NCI-H2196 (cell line): ENCODE data around the gene SLC17A2.

Experiments
- DNase-seq: peaks from one replicate; lab custom pipeline; 2025; ENCODE audit not compliant: unreplicated experiment; lab: John Stamatoyannopoulos, UW

Gene SLC17A2

DNA sequence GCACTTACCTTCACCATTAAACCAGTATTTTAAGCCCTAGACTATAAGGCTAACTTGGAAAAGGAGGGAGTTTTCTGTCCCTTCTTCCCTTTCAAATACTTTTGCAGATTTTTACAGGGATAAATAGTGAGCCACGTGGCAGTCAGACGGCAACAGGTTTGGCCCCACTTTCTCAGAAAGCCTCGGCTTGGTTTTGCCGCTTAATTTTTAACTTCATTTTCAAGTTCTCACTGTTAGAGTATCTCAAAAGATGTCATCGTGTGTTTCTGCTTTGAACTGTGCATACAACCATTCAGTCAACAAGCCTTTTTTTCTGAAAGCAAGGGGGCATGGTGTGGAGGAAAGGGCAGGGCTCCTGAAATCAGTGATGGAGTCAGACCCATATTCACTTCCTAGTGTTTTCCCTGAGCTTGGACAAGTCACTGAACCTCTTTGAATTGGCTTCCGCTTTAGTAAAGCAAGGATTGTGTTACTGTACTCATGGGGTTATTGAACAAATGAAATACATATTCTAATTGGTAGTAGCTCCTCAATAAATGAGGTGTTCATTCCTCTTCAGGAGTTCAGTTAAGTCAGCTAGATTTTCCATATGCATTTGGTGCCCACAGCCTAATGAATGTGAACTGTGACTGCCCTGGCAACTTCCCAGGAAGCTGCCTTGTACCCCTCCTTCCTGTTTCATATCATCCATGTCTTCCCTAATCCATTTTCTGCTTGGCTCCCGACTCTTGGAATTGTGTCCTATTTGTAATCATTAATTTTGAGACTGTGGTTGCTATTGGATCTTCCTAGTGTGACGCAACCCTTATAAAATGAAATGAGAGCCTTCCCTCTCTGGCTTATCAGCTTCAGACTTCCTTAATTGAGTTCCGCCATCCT is at the start of gene SLC17A2:
Gene SLC17A2 (minus strand): TSS at position 160 of the 879 bp plus-strand sequence. CDS start 4,895 bp downstream, outside the sequence.
- DNase-seq = no peak

GRCh38 chr6:25975923-25976560 is 45.6 kb upstream of the SLC17A2 start:
- no peak for DNase-seq

DNA sequence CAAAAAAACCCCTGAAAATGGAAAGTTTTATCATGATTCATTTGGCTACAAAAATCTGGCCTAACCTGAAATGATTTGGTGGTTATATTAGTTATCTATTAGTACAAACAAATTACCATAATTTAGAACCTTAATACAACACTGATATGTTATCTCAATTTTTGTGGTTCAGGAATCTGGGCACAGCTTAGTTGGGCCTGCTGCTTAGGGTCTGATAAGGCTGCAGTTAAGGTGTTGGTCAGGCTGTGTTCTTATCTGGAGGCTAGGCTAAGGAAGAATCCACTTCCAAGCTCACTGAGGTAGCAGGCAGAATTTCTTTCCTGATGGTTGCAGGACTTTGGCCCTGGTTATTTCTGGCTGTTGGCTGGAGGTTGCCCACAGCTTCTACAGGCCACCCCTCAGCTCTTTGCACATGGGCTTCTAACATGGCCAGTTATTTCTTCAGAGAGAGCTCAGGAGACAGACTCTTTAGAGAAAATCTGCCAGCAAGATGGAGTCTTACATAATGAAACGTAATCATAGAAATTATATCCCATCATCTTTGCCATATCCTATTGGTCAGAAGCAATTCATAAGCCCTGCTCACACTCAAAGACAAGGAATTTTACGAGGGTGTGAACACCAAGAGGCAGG is 43.5 kb upstream of the SLC17A2 start:
- no peak for DNase-seq

GRCh38 chr6:25972902-25973301 is 42.4 kb upstream of the SLC17A2 start:
- DNase-seq = no peak

GRCh38 chr6:25972128-25972527 is 41.6 kb upstream of the SLC17A2 start:
- DNase-seq = no peak

- DNase-seq = no peak
Measured at GRCh38 chr6:25971187-25971821, 40.8 kb upstream of the SLC17A2 start.

- no peak for DNase-seq
Measured at GRCh38 chr6:25968769-25969168, 38.3 kb upstream of the SLC17A2 start.

DNA sequence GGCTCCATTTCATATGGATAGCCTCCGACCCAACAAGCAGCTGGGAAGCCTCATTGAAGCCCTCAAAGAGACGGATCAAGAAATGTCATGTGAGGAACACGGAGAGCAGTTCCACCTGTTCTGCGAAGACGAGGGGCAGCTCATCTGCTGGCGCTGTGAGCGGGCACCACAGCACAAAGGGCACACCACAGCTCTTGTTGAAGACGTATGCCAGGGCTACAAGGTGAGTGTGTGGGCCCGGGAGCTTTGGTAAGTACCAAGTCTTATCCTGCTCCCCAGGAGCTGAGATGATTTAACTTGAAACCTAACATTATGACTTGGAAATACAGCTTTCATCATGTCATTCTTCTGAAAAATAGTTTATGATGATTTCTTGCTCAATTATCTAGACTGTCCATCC is 36.2 kb upstream of the SLC17A2 start:
- DNase-seq = no peak

DNA sequence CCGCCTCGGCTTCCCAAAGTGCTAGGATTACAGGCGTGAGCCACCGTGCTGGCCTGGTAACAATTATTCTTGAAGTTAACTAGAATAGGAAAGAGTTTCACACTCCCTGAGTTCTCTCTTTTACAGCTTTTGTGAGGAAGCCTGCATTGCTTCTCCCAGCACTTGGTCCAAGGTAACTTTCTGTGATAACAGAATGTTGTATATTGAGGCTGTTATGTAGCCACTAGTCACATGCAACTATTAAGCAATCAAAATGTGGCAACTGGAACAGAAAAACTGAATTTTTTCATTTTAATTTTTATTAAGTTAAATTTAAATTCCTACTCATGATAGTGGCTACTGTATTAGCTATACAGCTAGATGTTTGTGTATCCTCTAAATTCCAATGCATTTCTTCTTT is 34.6 kb upstream of the SLC17A2 start:
- no peak for DNase-seq

GRCh38 chr6:25963426-25964123 is 33.1 kb upstream of the SLC17A2 start:
- DNase-seq = no peak

DNA sequence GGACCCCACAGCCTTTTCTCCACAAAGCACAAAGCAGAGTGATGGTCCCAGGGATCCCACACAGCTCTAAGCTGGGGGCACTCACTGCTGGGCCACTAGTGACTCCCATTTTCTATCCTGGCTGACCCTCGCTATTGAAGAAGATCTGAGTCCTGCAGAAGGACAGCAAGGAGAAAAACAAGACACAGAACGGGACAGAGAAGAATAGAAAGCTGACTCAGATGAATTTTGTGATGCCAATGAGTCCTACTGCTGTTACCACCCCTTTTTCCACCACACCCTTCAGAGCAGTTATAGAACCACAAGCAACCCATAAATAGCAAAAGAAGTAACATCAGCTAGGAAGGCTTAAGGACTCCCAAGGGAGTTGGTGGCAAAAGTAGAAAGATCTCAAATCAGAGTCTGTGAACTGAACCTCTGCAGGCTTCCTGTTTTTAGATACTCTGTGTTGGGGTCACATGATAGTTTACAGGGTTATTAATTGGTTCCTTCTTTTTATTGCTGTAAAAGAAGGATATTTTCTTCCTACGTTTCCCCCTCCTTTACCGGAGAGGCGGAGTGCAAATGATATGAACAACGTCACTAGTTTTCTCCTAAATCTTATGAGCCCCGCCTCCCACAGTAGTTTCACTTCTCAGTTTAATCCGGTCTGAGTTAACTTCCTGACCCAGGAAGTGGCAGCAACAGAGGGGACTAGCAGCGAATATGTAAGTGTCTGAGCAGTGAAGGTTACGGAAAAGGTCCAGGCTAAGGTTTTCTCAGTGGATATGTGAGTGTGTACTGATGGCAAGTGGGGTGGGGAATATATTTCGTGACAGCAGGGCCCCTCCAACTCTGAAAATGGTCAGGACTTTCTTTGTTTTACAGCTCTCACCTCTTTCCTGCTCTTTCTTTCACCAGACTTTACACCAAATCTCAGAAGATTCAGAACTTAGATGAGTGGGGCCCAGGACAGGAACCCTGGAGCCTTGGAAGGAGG is 31.9 kb upstream of the SLC17A2 start, which contains the start of gene TRIM38:
Gene TRIM38 (plus strand): TSS at position 654 of the 979 bp plus-strand sequence. CDS start 3,721 bp downstream, outside the sequence.
- no peak for DNase-seq

DNA sequence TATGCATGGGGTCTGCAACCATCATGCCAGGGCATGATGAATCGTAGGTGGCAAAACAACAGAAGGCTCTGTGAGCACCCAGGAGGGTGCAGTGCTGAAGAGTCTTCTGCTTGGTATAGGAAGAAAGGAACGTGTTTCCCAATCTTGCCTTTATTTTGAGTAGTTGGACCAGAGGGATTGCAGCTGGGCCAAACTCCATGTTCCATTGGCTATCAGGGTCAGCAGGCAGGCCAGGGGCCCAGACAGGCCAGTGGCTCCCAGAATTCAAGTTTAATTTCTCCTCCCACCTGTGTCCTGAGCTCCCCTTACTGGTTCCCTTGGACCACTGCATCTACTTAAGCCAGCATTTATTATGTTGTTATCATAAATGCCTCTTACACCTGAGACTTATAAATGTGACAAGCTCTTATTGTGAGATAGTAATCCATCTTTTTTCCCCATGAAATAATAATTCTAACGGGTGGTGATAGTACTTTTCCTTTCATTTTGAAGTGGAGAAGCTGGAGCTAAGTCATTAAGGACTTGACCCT is 31.2 kb upstream of the SLC17A2 start:
- no peak for DNase-seq

DNA sequence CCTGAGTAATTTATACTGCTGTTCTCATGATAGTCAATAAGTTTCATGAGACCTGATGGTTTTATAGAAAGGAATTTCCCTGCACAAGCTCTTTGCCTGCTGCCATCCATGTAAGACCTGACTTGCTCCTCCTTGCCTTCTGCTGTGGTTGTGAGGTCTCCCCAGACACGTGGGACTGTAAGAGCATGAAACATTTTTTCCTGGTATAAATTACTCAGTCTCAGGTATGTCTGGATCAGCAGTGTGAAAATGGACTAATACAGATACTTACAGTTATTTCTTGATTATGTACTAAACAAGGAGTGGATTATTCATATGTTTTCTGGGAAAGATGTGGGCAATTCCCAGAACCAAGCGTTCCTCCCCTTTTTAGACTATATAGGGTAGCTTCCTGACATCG is 30.2 kb upstream of the SLC17A2 start:
- no peak for DNase-seq

DNA sequence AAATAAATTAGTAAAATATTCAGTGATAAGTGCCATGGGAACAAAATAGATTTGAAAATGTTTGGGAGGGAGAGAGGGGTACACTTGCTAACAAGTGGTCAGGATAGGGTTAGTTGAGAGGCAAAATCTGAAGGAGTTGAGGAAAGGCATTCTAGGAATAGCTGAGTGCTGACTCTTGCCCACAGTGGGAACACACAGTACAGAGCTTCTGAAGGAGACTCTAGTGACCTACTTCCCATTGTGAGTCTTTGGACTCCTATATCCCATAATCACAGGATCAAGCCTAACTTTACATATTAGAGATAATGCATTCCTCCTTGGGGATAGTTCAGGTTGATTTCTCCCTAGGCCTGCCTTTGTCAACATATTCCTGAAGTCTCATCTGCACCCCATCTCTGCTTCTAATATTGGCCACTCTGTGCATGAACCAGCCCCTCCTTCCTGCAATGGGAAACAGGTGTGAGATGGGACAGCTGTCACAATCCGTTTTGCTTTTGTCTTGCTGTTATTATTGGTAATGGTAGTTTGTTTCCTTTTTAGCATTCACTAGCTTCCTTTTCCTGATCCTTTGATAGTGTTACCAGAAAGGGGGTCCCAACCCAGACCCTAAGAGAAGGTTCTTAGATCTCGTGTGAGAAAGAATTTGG is 29.5 kb upstream of the SLC17A2 start:
- no peak for DNase-seq

DNA sequence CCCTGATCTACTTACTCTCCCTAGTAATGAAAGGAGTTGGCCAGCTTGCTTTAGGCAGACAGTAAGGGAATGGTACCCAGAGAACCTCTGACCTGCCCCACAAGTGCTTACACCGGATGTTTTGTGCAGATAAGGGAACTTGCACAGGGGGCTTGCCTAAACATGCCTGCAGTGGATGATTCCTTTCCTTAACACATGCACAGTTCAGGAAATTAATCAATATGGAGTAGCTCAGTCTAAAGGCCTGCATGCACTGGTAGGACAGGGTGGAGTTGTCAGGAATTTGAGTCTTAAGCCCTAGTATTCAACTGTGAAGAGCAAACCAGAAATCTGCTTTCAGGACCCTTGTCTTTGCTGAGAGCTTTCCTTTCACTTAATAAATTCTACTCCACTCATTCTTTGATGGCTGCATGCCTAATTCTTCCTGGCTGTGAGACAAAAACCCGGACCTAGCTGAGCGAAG is 28.2 kb upstream of the SLC17A2 start:
- no peak for DNase-seq

DNA sequence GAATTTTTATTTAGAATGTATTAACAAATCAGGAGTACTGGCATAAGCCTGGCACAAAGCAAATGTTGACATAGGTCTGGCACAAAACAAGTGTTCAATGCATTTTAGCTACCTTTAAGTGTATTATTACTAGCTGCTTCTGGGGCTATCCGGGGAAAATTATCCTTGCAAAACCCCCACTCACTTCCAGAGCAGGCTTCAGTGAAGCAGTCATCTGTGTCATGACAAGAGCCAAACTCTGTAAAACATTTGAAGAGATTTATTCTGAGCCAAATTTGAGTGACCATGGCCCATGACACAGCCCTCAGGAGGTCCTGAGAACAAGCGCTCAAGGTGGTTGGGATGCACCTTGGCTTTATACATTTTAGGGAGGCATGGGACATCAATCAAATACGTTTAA is 25.7 kb upstream of the SLC17A2 start:
- no peak for DNase-seq

GRCh38 chr6:25954756-25955155 is 24.3 kb upstream of the SLC17A2 start:
- DNase-seq = no peak

- DNase-seq = no peak
Measured at GRCh38 chr6:25953733-25954132, 23.2 kb upstream of the SLC17A2 start.

DNA sequence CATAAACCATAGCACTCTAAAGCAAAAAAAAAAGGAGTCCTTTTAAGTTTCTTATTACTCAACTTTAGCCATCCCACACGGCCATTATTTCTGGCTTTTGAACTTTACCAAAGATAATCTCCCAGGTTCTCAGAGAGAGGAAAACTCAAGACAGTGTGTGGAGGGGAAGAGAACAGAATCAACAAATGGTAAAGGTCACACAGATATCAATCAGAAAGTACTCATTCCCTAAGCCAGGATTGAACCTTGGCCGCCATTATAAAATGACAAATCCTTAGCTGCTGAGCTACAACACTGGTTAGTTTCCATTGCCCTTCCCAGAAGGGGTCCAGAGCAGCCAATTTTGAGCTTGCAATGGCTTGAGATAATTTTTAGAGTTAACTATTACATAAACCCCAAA is 22.0 kb upstream of the SLC17A2 start:
- no peak for DNase-seq
